Spinal cord (tissue), 10 donors: ENCODE results near the gene KLHL29. TPM values are rescaled to one million over a fixed set of nuclear protein-coding genes. Genes with fewer than 3 reads are reported as not detected.

Experiments used
- DNase-seq, 6 donors: peaks; one replicate each; pipeline versions ENCODE4 v3.0.0 to v3.0.0-alpha.2; 2013 to 2015; ENCODE audit warnings: low spot score in 6 of 6, low read depth in 4 of 6
- H3K27ac ChIP-seq: one replicate; pipeline ENCODE4 v1.5.1; 2013; ENCODE audit warnings: low read depth, low read length, control low read depth
- H3K27me3 ChIP-seq: one replicate; pipeline ENCODE4 v1.6.1; 2013; ENCODE audit warnings: low read length; ENCODE audit not compliant: control insufficient read depth, insufficient read depth
- H3K36me3 ChIP-seq: one replicate; pipeline ENCODE4 v1.6.1; 2013; ENCODE audit warnings: low read length; ENCODE audit not compliant: control insufficient read depth, insufficient read depth
- H3K4me1 ChIP-seq: one replicate; pipeline ENCODE4 v1.6.1; 2013; ENCODE audit warnings: low read length; ENCODE audit not compliant: control insufficient read depth, insufficient read depth
- H3K4me3 ChIP-seq: one replicate; pipeline ENCODE4 v1.5.1; 2013; ENCODE audit warnings: low read depth, low read length, control low read depth
- H3K9me3 ChIP-seq: one replicate; pipeline ENCODE4 v1.6.1; 2013; ENCODE audit warnings: low read length; ENCODE audit not compliant: control insufficient read depth, insufficient read depth
- WGBS: methylation state at CpG from one replicate; pipeline ENCODE4 v1.1.5; 2013; ENCODE audit warnings: missing lambda C conversion rate; ENCODE audit not compliant: insufficient coverage; 5-methylcytosine and 5-hydroxymethylcytosine counted together
- polyA plus RNA-seq, 2 donors: library from polyadenylated mRNA; unstranded; fragments of 120-200 nt; gene quantifications; one replicate each; pipeline ENCODE4 v1.2.1, GENCODE V29; 2013; ENCODE audit not compliant: insufficient read length in 2 of 2
- total RNA-seq, 2 donors: library from RNA; depleted of rRNA in 1 of 2; stranded (reverse); fragments of 120-200 nt in 1 of 2; fragments of >200 nt in 1 of 2; gene quantifications; one replicate each; pipeline versions ENCODE4 v1.2.3 to v1.2.4, GENCODE V29; 2013 to 2014
- donor health status: healthy.

Gene KLHL29
- total and polyA plus RNA-seq, 4 donors: 8.7 to 19.4 (median 14.0) TPM

GRCh38 chr2:23414871-23415270, 29.9 kb downstream of the KLHL29 start:
- Histone ChIP-seq H3K27ac (no peak overlapping the region), H3K4me3 (no peak overlapping the region), H3K27me3 (no peaks in the 10 kb centered on the region), H3K4me1 (peaks cover 27% of the 10 kb centered on the region), H3K9me3 (no peaks in the 10 kb centered on the region), H3K36me3 (no peaks in the 10 kb centered on the region)
- 100% methylated on average over 2 of the region's 4 CpGs for WGBS
- no peak for DNase-seq

GRCh38 chr2:23417310-23417709, 32.3 kb downstream of the KLHL29 start:
- Histone ChIP-seq H3K9me3 (no peaks in the 10 kb centered on the region), H3K27ac (no peak overlapping the region), H3K4me1 (peaks cover 40% of the 10 kb centered on the region), H3K27me3 (no peaks in the 10 kb centered on the region), H3K4me3 (no peak overlapping the region), H3K36me3 (peaks cover 3% of the 10 kb centered on the region)
- DNase-seq: no peak
- WGBS: 94% methylated on average over 12 of the region's 12 CpGs

- DNase-seq: no peak
- Histone ChIP-seq H3K9me3 (no peaks in the 10 kb centered on the region), H3K27me3 (no peaks in the 10 kb centered on the region), H3K27ac (no peak overlapping the region), H3K36me3 (peaks cover 3% of the 10 kb centered on the region), H3K4me1 (peaks cover 43% of the 10 kb centered on the region), H3K4me3 (no peak overlapping the region)
- WGBS: 81% methylated on average over 4 of the region's 5 CpGs
Observed at GRCh38 chr2:23418056-23418455, 33.1 kb downstream of the KLHL29 start.

GRCh38 chr2:23418461-23418911, 33.5 kb downstream of the KLHL29 start:
- 49% methylated on average over 5 of the region's 6 CpGs for WGBS

GRCh38 chr2:23419171-23420090, 34.5 kb downstream of the KLHL29 start:
- WGBS: 92% methylated on average over 25 of the region's 25 CpGs
- no peak for DNase-seq
- peaks cover 49% of the 10 kb centered on the region for H3K4me1 ChIP-seq
- H3K4me3 ChIP-seq: no peak overlapping the region
- no peaks in the 10 kb centered on the region for H3K27me3 ChIP-seq
- H3K36me3 ChIP-seq: peaks cover 3% of the 10 kb centered on the region
- H3K27ac ChIP-seq: no peak overlapping the region
- H3K9me3 ChIP-seq: no peaks in the 10 kb centered on the region

More at GRCh38 chr2:23418461-23418911, 33.5 kb downstream of the KLHL29 start:
- Histone ChIP-seq H3K27me3 (no peaks in the 10 kb centered on the region), H3K4me1 (peaks cover 46% of the 10 kb centered on the region), H3K36me3 (peaks cover 3% of the 10 kb centered on the region), H3K4me3 (no peak overlapping the region), H3K9me3 (no peaks in the 10 kb centered on the region), H3K27ac (no peak overlapping the region)
- DNase-seq: peak in 1 of 6 donors; percentile 39

GRCh38 chr2:23420091-23420839, 35.3 kb downstream of the KLHL29 start:
- no peak for DNase-seq
- Histone ChIP-seq H3K27me3 (no peaks in the 10 kb centered on the region), H3K9me3 (no peaks in the 10 kb centered on the region), H3K36me3 (peaks cover 3% of the 10 kb centered on the region), H3K4me1 (peaks cover 50% of the 10 kb centered on the region), H3K27ac (no peak overlapping the region), H3K4me3 (no peak overlapping the region)
- WGBS: 89% methylated on average over 26 of the region's 26 CpGs

- Histone ChIP-seq H3K27ac (no peak overlapping the region), H3K4me1 (peaks cover 57% of the 10 kb centered on the region)
- 89% methylated on average over 6 of the region's 9 CpGs for WGBS
Observed at GRCh38 chr2:23420840-23421476, 36.0 kb downstream of the KLHL29 start.

GRCh38 chr2:23422089-23423061, 37.4 kb downstream of the KLHL29 start:
- peak in 2 of 6 donors; percentile 44 to 60 for DNase-seq
- Histone ChIP-seq H3K4me1 (peaks cover 65% of the 10 kb centered on the region), H3K4me3 (no peak overlapping the region), H3K27me3 (no peaks in the 10 kb centered on the region), H3K36me3 (peaks cover 3% of the 10 kb centered on the region), H3K27ac (no peak overlapping the region), H3K9me3 (no peaks in the 10 kb centered on the region)
- WGBS: 49% methylated on average over 11 of the region's 11 CpGs

More at GRCh38 chr2:23420840-23421476, 36.0 kb downstream of the KLHL29 start:
- Histone ChIP-seq H3K27me3 (no peaks in the 10 kb centered on the region), H3K36me3 (peaks cover 3% of the 10 kb centered on the region), H3K4me3 (no peak overlapping the region), H3K9me3 (no peaks in the 10 kb centered on the region)
- no peak for DNase-seq
